Cerebellar nuclear complex (tissue), 1 donor: ENCODE data around the gene GPRIN2.
"Not testable (repeated sequence)": the region's sequence is repeated elsewhere in the genome, so short reads cannot be mapped to it uniquely, and the experiment has no call there.

Experiments used
- DNase-seq, 2 experiments: peaks; one replicate each; lab custom pipeline; 2025; lab: John Stamatoyannopoulos, UW

The GPRIN2 gene

GRCh38 chr10:46567151-46567550 is 10.7 kb upstream of the GPRIN2 start:
- not testable (repeated sequence) for DNase-seq

- peak in 1 of 2 experiments; percentile 60 for DNase-seq
Measured at GRCh38 chr10:46565591-46566332, 9.3 kb upstream of the GPRIN2 start.

- DNase-seq = no peak
Measured at GRCh38 chr10:46560952-46561351, 4.5 kb upstream of the GPRIN2 start.

DNA sequence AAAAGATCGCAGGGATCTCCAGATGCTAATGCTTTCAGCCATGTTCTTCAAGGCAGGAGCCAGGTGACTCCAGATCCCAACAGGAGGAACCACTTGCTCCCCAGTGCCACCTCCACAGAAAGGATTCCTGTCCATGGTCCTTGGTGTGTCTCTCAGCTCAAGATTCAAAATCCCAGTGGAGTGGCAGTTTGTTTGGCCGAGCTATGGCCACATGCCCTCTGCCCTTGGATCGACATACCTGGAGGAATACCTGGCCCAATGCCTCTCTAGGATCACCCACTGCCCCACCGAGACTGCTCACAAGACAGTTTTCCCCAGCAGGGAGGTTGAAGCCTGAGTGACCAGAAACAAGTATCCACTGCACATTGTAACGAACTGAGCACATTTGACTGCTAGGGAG is 3.9 kb upstream of the GPRIN2 start:
- no peak for DNase-seq

- DNase-seq = no peak
Measured at GRCh38 chr10:46559231-46559671, 2.8 kb upstream of the GPRIN2 start.

- no peak for DNase-seq
Measured at GRCh38 chr10:46558392-46559185, 2.1 kb upstream of the GPRIN2 start.

DNA sequence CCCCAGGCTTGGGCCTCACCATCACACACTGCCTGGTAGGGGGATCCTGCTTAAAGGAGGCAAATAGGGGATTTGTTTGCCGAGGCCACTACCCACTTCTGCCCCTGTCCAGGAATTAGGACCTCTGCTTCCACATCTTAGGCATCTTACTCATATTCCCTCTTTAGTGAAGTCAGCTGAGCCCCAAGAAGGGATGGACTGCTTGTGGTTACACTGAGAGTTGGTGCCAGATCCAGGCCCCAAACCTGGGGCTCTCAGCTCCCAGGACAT is 1.6 kb upstream of the GPRIN2 start:
- DNase-seq = no peak

GRCh38 chr10:46557319-46558121 is 1.1 kb upstream of the GPRIN2 start:
- DNase-seq = no peak

GRCh38 chr10:46555713-46556514 is 544 bp downstream of the GPRIN2 start:
- DNase-seq = no peak

DNA sequence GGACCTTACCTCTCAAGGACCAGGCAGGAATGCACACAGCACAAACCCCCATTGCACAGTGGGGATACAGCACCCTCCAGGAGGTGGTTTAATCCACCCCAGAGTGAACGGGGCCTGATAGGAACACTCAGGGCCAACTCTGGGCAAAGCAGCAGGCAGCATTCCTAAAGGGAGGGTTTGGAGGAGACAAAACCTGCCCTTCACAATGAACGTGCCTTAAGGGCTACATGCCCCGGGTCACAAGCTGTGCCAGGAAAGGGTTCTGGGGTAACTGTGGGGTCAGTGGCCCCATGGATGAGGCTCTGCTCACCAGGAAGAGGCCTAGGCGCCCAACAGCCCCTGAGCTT is 1.1 kb downstream of the GPRIN2 start:
- no peak for DNase-seq

DNA sequence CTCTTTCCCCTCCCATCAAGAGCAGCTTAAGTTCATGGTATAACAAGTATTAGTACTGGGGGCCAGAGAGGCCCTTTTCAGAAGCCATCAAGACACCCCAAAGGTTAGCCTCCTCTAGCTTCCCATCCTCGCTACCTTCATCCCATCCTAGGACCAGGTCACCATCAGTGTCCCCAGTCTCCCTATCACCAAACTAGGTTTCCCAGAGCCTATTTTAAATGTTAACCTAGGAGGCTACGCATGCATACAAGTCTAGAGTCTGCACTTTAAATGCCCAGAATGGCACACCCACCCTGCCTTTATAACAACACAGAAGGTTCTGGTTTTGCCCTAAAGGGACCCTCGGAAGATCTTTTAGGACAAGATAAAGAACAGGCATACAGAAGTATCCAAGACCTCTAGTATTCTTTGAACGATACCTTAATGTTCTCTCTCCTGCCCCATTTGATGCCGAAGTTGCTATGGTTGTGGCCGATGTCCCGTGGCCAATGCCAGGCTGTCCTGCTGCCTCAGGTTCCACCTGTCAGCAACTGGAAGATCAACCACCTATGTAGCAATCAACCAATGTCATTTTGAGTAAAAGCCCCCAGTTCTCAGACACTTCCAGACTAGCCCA is 2.2 kb downstream of the GPRIN2 start:
- DNase-seq = no peak

GRCh38 chr10:46553238-46554049 is 3.0 kb downstream of the GPRIN2 start:
- no peak for DNase-seq

- no peak for DNase-seq
Measured at GRCh38 chr10:46552526-46553237, 3.8 kb downstream of the GPRIN2 start.

GRCh38 chr10:46551701-46552525 is 4.5 kb downstream of the GPRIN2 start:
- DNase-seq = no peak

DNA sequence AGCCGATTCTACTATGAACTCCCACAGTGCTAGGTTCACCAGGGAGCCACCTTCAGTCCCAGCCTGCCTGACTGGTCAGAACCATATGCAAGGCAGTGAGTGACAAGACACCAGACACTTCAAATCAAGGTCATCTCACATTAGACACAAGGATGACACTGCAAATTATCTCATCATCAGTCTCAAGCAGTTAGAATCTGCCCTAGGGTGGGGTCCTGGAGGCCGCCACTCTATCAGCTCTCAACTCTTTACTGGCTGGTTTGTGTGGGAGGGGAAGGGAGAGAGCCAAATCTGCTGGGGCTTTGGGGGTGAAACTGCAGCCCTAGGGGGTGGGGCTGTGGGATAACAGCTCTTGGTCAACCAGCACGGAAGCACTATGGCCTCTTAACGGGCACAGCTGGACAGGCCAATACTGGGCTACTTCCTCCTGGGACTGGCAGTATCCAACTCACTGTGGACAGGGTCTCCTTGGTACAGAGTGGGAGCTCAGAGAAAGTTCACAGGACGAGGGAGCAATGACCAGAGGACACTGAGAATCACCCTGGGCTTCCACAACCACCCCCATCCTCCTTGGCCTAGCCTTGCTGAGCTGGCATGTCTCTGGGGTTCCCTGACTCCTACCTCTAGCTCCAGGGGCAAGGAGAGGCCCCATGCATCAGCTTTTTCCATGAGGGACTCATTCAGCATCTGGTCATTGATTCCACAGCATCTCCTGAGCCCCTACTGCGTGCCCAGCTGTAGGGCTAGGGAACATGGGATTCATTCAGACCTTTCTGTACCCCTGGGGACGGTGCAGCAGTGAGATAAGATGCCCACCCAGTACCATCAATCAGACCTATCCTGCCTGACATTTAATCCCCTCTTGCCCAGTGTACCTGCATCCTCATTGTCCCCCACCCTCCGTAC is 5.4 kb downstream of the GPRIN2 start:
- no peak for DNase-seq

DNA sequence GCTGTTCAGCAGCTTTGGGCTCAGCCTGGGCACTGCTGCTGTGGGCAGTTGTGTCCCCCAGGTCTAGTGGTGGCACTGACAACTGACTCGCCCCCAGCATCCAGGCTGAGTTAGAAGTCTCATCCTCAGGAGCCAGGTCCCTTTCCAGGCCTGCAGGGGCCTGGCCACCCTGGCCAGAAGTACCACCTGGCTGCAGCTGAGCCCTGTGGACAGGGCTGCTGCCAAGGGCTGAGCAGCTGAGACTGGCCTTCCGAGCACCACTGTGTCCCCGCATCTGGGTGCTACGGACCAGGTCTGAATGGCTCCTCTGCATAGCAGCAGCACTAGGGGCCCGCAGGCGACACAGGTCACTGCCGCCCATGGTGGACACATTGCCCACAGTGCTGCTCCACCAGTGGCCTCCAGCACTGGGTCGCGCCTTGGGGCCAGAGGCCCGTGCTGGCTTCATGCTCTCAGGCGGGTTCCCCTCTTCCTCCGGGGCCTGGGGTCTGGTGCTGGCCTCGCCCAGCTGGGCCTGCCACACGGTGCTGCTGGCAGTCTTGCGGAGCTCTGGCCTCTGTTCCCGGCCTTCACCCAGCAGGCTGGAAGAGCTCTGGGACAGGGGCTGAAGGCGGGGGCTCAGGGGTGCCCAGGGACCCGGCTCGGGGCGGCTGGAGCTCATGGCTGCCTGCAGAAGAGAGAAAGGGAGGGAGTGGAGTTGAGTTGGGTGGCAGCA is 6.2 kb downstream of the GPRIN2 start:
- no peak for DNase-seq
